Medulla oblongata (tissue), 1 donor: ENCODE data around the gene WFDC9.
"Not testable (repeated sequence)": the region's sequence is repeated elsewhere in the genome, so short reads cannot be mapped to it uniquely, and the experiment has no call there.

Experiments used
- DNase-seq: peaks from one replicate; pipeline ENCODE4 v3.0.0-alpha.2; 2015; ENCODE audit errors: extremely low spot score

The WFDC9 gene

GRCh38 chr20:45592574-45593189, 38.4 kb downstream of the WFDC9 start:
- DNase-seq = peak; percentile 18

GRCh38 chr20:45589725-45590124, 41.4 kb downstream of the WFDC9 start:
- DNase-seq = no peak

DNA sequence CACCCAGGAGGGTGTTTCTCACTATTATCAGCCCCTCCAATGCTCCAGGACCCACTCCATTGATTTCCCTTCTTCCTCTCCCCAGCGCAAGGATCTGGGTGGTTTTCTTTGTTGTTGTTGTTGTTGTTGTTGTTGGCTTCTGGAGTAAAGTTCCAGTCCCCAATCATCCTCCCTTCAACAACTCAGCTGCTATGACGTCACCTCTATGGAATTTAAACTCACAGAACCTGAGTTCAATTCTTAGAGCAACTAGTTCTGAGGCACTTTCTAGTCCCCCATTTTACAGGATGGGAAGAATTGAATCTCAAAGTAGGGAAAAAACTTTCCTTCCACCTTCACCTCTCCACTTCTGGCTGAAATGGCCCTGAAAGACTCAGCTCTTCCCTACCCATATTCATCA, 42.3 kb downstream of the WFDC9 start:
- no peak for DNase-seq

DNA sequence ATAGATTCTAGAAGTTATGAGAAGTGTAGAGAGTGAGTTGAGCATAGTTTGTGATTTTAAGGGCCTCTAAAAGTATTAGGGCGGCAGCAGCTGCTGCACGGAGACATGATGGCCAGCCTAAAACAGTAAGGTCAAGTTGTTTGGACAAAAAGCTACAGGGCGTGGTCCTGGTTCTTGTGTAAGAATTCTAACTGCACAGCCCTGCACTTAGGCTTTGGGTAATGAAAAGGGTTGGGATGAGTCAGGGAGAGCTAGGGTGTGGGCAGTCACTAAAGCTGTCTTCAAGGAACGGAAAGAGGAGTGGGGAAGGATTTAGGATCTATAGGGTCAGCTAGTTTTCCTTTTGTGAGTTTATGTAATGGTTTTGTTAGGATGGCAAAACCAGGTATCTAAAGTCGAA, 45.1 kb downstream of the WFDC9 start:
- not testable (repeated sequence) for DNase-seq

- DNase-seq = not testable (repeated sequence)
Measured at GRCh38 chr20:45584294-45584693, 46.8 kb downstream of the WFDC9 start.

DNA sequence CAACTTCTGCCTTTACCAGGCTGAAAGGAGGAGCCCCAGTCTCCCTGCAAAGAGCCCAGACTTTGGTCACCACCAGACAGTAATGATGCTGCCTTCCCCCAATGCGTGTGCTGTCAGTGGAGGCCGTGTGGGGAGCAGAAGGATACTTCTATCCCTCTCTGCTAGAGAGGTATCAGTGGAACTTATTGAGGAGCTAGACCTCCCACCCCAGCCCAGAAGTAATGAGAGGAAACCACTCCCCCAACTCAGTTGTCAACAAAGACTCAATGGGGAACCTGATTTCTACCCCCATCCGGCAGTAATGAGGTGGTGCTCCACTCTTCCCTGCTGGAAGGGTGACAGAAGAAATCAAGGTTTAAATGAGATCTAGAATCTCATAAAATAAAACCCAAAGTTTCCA, 47.6 kb downstream of the WFDC9 start:
- no peak for DNase-seq

GRCh38 chr20:45581702-45582101, 49.4 kb downstream of the WFDC9 start:
- DNase-seq = no peak

DNA sequence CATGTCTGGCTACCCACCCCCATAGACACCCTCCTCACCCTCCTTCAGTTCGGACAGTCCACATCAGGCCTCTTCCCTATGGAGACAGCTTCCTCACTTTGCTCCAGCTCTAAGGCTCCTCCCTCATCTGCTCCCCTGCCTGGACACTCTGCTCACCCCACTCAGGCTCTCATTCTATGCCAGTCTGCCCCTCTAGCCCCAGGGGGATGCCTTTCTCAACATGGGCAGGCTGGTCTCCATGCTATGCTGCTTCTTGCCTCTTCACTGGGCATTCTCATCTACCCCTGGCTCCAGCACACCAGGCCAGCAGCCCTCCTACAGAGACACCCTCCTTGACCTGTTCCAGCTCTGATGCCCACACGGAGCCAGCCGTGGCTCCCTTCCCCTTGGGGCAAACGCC, 51.9 kb downstream of the WFDC9 start, which contains the start of gene WFDC8:
WFDC8 (minus strand) TSS at position 101 of the 400 bp plus-strand sequence; CDS start at position 64, 37 bp downstream.
- DNase-seq = no peak

DNA sequence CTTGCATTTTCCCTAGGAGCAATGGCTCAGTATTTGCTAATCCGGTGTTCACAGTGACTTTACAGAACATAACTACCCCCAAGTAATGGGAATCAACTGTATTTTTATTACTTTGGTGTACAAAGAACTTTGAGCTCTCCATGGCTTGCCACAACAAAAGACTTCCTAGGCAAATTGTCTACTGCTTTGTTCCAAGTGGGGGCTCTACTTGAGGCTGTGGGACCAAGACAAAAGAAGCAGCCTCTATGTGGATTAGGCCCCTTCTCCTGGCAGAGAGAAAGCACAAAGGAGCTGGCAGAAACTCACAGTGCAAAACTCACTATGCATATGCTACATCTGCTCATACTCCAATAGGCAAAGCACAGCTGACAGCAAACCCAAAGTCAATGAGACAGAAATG, 52.9 kb downstream of the WFDC9 start:
- DNase-seq = no peak

DNA sequence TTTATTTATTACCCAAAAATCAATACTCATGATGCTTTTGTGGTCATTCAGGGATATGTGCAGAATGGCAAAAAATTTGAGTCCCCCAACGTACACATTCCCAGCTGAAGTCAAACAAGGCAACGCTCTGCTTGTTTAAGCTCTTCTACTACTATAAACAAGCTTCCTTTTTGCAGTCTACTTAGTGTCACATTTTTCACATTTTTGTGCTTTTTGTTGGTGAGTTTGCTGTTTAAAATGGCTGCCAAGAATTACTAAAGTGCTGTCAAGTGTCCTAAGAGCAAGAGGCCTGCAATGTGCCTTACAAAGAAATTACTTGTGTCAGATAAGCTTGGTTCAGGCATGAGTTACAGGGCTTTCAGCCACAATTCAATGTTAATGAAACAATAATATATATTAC, 54.1 kb downstream of the WFDC9 start:
- DNase-seq = no peak

DNA sequence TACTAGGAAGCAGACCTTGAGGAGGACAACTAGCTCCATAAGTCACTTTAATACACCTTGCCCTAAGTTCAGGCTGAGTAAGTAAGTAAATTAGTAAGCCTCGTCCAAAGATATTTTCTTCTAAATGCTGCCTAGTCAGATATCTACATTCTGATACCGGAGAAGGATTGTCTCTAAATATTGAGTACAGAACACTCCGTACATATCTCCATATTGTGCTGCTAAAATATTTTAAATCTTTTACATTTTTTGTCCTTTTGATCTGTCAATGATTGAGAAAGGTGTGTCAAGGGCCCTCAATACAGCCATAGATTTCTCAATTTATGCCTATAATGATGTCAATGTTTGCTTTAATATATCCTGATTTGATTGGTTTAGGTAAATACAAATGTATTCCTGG, 55.2 kb downstream of the WFDC9 start:
- no peak for DNase-seq

DNA sequence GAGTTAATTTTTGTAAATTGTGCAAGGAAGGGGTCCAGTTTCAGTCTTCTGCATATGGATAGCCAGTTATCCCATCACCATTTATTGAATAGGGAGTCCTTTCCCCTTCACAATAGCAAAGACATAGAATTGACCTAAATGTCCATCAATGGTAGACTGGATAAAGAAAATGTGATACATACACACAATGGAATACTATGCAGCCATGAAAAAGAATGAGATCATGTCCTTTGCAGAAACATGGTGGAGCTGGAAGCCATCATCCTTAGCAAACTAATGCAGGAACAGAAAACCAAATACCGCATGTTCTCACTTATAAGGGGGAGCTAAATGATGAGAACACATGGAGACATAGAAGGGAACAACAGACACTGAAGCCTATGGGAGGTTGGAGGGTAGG, 61.4 kb downstream of the WFDC9 start:
- DNase-seq = not testable (repeated sequence)

DNA sequence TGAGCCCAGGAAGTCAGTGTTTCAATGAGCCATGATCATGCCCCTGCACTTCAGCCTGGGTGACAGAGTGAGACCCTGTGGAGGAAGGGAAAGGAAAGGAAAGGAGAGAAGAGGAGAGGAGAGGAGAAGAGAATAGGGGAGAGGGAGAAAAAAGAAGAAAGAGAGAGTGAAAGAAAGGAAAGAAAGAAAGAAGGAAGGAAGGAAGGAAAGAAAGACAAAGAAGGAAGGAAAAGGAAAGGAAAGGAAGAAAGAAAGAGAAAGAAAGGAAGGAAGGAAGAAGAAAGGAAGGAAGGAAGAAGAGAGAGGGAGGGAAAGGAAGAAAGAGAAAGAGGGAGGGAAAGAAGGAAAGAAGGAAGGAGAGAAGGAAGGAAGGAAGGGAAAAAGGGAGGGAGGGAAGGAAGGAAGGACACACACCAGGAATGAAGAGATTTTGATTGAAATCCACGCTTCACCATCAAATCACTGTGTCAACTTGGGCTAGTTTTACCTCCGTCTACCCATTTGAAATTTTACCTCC, 66.3 kb downstream of the WFDC9 start:
- DNase-seq = no peak
